ENCODE results near the gene TMEM132E.

Gene TMEM132E

DNA sequence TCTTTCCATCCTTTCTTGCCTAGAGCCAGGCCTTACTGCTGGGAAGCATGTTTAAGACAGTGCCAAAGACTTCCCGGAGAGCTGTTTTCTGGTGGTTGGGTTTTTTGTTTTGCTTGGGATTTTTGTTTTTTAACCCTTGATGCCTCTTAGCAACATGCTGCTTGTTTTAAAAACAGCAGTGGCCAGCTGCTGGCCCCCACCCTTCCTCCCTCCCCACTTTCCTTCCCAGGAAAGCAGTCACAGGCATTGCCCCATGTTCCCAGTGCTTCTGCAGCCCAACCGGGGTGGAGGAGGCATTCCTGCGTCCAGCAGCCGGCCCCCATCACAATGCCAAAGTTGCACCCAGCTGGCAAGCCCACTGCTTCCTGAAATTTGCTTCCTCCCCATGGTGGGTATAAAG, 12.6 kb downstream of the TMEM132E start:
- CTCF ChIA-PET, result no interaction called here
- TF ChIP-seq FOXM1 (IDR thresholded peaks at IDR 0.05; ENCODE audit: borderline replicate concordance), result no peak
- TF ChIP-seq FOXK2 (IDR thresholded peaks at IDR 0.05), result no peak
- no peak for TF ChIP-seq CTBP1 (IDR thresholded peaks at IDR 0.05; ENCODE audit: borderline replicate concordance)
- TF ChIP-seq ARNT (IDR thresholded peaks at IDR 0.05), result no peak
- no peak for TF ChIP-seq HDGF (IDR thresholded peaks at IDR 0.05; ENCODE audit: borderline replicate concordance)
- POLR2A ChIA-PET, result no interaction called here
- no peak for DNase-seq (ENCODE audit: extremely low spot score)

DNA sequence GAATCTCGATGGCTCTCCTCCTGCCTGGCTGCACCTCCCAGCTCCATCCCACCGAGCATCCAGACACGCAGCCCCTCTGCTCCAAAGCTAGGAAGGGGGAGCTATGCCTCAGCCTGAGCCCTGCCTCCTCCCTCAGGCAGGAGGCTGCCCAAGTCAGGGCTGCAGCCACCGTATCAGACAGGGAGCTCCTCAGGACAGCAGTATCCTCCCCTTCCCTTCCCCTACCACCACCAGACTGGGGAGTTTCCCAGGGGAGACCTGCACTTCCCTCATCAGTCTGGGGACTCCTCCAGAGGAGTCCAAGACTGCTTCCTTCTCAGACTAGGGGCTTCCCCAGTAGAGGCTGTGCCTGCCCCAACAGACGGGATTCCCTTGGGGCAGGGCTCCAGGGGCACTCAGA, 17.5 kb downstream of the TMEM132E start:
- DNase-seq (ENCODE audit: extremely low spot score), result no peak
- TF ChIP-seq, protein P1, sequence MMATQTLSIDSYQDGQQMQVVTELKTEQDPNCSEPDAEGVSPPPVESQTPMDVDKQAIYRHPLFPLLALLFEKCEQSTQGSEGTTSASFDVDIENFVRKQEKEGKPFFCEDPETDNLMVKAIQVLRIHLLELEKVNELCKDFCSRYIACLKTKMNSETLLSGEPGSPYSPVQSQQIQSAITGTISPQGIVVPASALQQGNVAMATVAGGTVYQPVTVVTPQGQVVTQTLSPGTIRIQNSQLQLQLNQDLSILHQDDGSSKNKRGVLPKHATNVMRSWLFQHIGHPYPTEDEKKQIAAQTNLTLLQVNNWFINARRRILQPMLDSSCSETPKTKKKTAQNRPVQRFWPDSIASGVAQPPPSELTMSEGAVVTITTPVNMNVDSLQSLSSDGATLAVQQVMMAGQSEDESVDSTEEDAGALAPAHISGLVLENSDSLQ (IDR thresholded peaks at IDR 0.05), result no peak
- TF ChIP-seq BHLHE40 (IDR thresholded peaks at IDR 0.05; ENCODE audit: borderline replicate concordance), result no peak
- TF ChIP-seq CTBP1 (IDR thresholded peaks at IDR 0.05; ENCODE audit: borderline replicate concordance), result no peak
- no peak for TF ChIP-seq FOXM1 (IDR thresholded peaks at IDR 0.05; ENCODE audit: borderline replicate concordance)
- no peak for TF ChIP-seq ZNF384 (IDR thresholded peaks at IDR 0.05)
- TF ChIP-seq ELF4 (IDR thresholded peaks at IDR 0.05), result no peak
- TF ChIP-seq LEF1 (IDR thresholded peaks at IDR 0.05; ENCODE audit: borderline replicate concordance), result no peak
- CTCF ChIA-PET, result interaction anchor here (0.6 to 0.7 kb wide), 3 partner anchors 69 to 869 kb away, joined by 3 to 8 read pairs (median 4); no protein-coding TSS in a partner anchor
- POLR2A ChIA-PET, result no interaction called here

DNA sequence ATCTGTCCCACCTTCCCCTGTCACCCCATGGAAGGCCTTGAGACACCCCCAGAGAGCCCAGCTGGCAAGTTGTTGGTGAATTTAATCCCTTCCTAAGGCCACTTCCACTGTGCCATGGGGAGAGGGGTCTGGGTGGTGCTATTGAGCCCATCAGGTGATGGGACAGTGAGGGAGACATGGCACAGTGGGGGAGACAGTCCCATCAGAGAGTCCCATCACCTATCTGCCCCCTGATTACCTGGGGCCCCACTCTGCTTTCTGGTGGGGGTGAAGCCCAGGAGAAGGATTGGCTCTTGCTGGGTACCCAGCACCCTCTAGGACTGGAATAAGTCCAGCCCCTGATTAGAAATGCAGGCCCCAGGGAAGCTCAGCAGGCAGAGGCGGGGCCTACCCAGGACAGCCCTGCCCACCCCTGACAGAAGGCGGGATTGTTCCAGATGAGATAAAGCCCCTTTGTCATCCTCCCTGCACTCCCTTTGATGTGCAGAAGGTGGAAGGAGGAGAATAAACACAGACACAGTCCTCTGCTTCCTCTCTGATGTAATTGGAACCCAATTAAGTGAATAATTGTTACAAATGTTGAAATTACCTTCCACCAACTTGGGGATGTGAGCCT, 18.9 kb downstream of the TMEM132E start:
- no peak for TF ChIP-seq FOXK2 (IDR thresholded peaks at IDR 0.05)
- no peak for TF ChIP-seq ELF4 (IDR thresholded peaks at IDR 0.05)
- TF ChIP-seq ZNF384 (IDR thresholded peaks at IDR 0.05), result no peak
- TF ChIP-seq TARDBP (IDR thresholded peaks at IDR 0.05), result no peak
- no peak for TF ChIP-seq BHLHE40 (IDR thresholded peaks at IDR 0.05; ENCODE audit: borderline replicate concordance)
- TF ChIP-seq LEF1 (IDR thresholded peaks at IDR 0.05; ENCODE audit: borderline replicate concordance), result no peak
- no peak for TF ChIP-seq SUZ12 (IDR thresholded peaks at IDR 0.05)
- TF ChIP-seq NFRKB (IDR thresholded peaks at IDR 0.05), result no peak
- TF ChIP-seq HDGF (IDR thresholded peaks at IDR 0.05; ENCODE audit: borderline replicate concordance), result no peak
- TF ChIP-seq CTBP1 (IDR thresholded peaks at IDR 0.05; ENCODE audit: borderline replicate concordance), result no peak
- TF ChIP-seq FOXA1 (IDR thresholded peaks at IDR 0.05), result no peak
- TF ChIP-seq, protein P1 (IDR thresholded peaks at IDR 0.05), result no peak
- no peak for TF ChIP-seq FOXM1 (IDR thresholded peaks at IDR 0.05; ENCODE audit: borderline replicate concordance)
- no peak for TF ChIP-seq SP1 (IDR thresholded peaks at IDR 0.05)
- TF ChIP-seq ARNT (IDR thresholded peaks at IDR 0.05), result no peak
- no peak for TF ChIP-seq L3MBTL2 (conservative IDR thresholded peaks at IDR 0.05)
- ChIA-PET POLR2A (no interaction called here), CTCF (no interaction called here)
- DNase-seq (ENCODE audit: extremely low spot score), result no peak

DNA sequence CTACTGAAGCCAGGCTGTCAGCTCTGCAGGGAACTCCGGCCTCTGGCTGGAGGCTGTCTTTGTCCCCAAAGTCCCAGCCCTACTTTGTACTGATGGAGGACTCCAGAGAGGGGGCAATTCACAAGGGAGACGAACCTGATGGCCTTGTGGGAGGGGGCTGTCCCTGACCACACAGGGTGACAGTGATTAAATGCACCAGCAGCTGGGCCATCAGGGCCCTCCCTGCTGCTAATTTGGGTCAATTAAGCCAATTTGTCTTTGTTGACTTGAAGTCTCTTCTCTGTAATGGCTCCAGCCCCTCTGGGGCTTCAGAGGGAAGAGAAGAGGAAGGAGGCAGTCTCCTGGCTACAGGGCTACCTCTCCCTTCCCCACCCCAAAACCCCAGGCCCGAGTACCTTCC, 22.0 kb downstream of the TMEM132E start:
- CTCF ChIA-PET, result interaction anchor here (1.0 kb wide), 1 partner anchor 59 kb away, joined by 4 read pairs; no protein-coding TSS in a partner anchor
- DNase-seq (ENCODE audit: extremely low spot score), result no peak
- POLR2A ChIA-PET, result no interaction called here
- TF ChIP-seq, protein P1 (IDR thresholded peaks at IDR 0.05), result no peak
- TF ChIP-seq FOXK2 (IDR thresholded peaks at IDR 0.05) (no peak), NFRKB (IDR thresholded peaks at IDR 0.05) (no peak), L3MBTL2 (conservative IDR thresholded peaks at IDR 0.05) (no peak), SUZ12 (IDR thresholded peaks at IDR 0.05) (no peak), CTBP1 (IDR thresholded peaks at IDR 0.05; ENCODE audit: borderline replicate concordance) (no peak), SP1 (IDR thresholded peaks at IDR 0.05) (no peak)

DNA sequence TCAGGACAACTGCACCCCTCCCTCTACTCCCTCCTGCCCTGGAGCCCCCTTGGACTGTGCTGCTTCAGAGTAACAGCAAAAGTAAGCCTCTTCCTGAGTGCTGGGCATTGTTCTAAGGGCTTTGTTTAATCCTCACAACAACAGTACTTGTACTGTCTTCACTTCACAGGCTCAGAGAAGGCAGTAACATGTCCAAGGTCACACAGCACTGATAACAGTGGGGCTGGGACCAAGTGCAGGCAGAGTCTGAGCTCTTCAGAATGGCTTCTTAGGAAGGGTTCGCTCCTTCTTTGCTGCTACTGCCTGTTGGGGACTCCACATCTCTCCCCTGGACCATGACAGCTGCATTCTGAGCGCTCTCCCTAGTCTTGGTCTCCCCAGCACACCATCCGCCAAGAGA, 24.6 kb downstream of the TMEM132E start:
- ChIA-PET POLR2A (interaction anchor here (1.1 kb wide), 1 partner anchor 12 kb away, joined by 3 read pairs; no protein-coding TSS in a partner anchor), CTCF (interaction anchor here (1.2 kb wide), 1 partner anchor 18 kb away, joined by 4 read pairs; no protein-coding TSS in a partner anchor)
- TF ChIP-seq TARDBP (IDR thresholded peaks at IDR 0.05) (no peak), L3MBTL2 (conservative IDR thresholded peaks at IDR 0.05) (no peak), LEF1 (IDR thresholded peaks at IDR 0.05; ENCODE audit: borderline replicate concordance) (no peak), ELF4 (IDR thresholded peaks at IDR 0.05) (no peak), FOXM1 (IDR thresholded peaks at IDR 0.05; ENCODE audit: borderline replicate concordance) (no peak), BHLHE40 (IDR thresholded peaks at IDR 0.05; ENCODE audit: borderline replicate concordance) (no peak), HDGF (IDR thresholded peaks at IDR 0.05; ENCODE audit: borderline replicate concordance) (no peak), CTBP1 (IDR thresholded peaks at IDR 0.05; ENCODE audit: borderline replicate concordance) (no peak), FOXA1 (IDR thresholded peaks at IDR 0.05) (no peak)
- TF ChIP-seq, protein P1 (IDR thresholded peaks at IDR 0.05), result no peak
- DNase-seq (ENCODE audit: extremely low spot score), result no peak

DNA sequence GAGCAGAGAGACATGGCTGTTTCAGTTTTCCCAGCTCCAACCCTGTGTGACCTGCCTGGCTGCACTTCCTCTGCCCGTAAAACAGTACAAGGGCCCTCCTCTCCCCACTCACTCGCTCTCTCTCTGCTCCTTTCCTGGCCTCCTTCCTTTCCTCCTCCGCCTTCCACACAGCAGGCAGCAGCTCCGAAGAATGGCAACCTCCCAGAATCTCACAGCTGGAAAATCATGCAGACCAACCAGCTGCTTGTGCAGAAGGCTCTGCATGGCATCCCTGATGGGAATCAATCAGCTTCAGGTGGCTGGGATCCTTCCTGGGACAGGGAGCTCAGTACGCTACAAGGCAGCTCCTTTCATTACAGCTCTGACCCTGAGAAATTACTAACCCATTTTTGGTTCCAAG, 27.4 kb downstream of the TMEM132E start:
- ChIA-PET CTCF (interaction anchor here (0.8 kb wide), 1 partner anchor 64 kb away, joined by 3 read pairs; no protein-coding TSS in a partner anchor), POLR2A (no interaction called here)
- DNase-seq (ENCODE audit: extremely low spot score), result no peak
- TF ChIP-seq SUZ12 (IDR thresholded peaks at IDR 0.05), result no peak
- TF ChIP-seq L3MBTL2 (conservative IDR thresholded peaks at IDR 0.05), result no peak
- no peak for TF ChIP-seq CTBP1 (IDR thresholded peaks at IDR 0.05; ENCODE audit: borderline replicate concordance)
- TF ChIP-seq FOXA1 (IDR thresholded peaks at IDR 0.05), result no peak
- no peak for TF ChIP-seq LEF1 (IDR thresholded peaks at IDR 0.05; ENCODE audit: borderline replicate concordance)
